GM12878 (cell line): ENCODE measurements around the gene PRKAR2B. TPM values are rescaled to one million over a fixed set of nuclear protein-coding genes. Genes with fewer than 3 reads are reported as not detected.
"Not testable (repeated sequence)": the region's sequence is repeated elsewhere in the genome, so short reads cannot be mapped to it uniquely, and the experiment has no call there.

ENCODE experiments used
- ATAC-seq: fragments of 200-7000 bp; cut with Tn5 transposase; 3 replicates; pipeline ENCODE4 v1.9.1; 2020; ENCODE audit warnings: mild to moderate bottlenecking, moderate library complexity
- BruUV-seq: library from RNA; stranded (reverse); fragments of 400-500 nt; replicated peaks from 2 replicates; lab custom pipeline; 2021; lab: Mats Ljungman, UMichigan
- CTCF ChIA-PET: fragments of 300-600 bp; sonication (Branson Sonifier 250); formaldehyde crosslinking; extraction: SDS; loops from one replicate; lab custom pipeline; 2021; ENCODE audit warnings: inconsistent platforms; lab: Yijun Ruan, JAX
- POLR2A ChIA-PET: fragments of 350-600 bp; formaldehyde crosslinking; extraction: SDS; loops from one replicate; lab custom pipeline; 2021; ENCODE audit warnings: inconsistent platforms; lab: Charles Lee
- RAD21 ChIA-PET: fragments of 300-600 bp; sonication (Branson Sonifier 250); formaldehyde crosslinking; loops from one replicate; lab custom pipeline; 2023; ENCODE audit warnings: antibody characterized with exemption; ENCODE audit not compliant: unreplicated experiment; lab: Charles Lee
- SMC1A ChIA-PET: fragments of 300-600 bp; sonication (Branson Sonifier 250); formaldehyde crosslinking; loops from one replicate; lab custom pipeline; 2023; ENCODE audit not compliant: unreplicated experiment, uncharacterized antibody; lab: Charles Lee
- DNase-seq: peaks from one replicate; pipeline ENCODE4 v3.0.0-alpha.2; 2011; ENCODE audit warnings: low read depth, low spot score
- FAIRE-seq: peaks from 3 replicates; lab custom pipeline; 2011; peaks lifted over from hg19 to GRCh38; lab: Jason Lieb, UNC
- H2AFZ ChIP-seq: 2 replicates; pipeline ENCODE4 v1.6.0; 2011; ENCODE audit warnings: low read depth, low read length, control low read depth; ENCODE audit not compliant: control insufficient read depth
- H3K27ac ChIP-seq: 2 replicates; pipeline ENCODE4 v1.5.1; 2011; ENCODE audit warnings: control low read depth; ENCODE audit not compliant: control insufficient read depth, insufficient read depth
- H3K27me3 ChIP-seq, 2 experiments: replicated peaks in 1 of 2; 2 replicates each; pipeline versions ENCODE4 v1.6.0 to v1.6.1; 2011; ENCODE audit warnings: low read length in 1 of 2; ENCODE audit not compliant: control insufficient read depth in 2 of 2, insufficient read depth in 2 of 2
- H3K36me3 ChIP-seq, 2 experiments: 2 replicates each; pipeline ENCODE4 v1.5.1; 2011; ENCODE audit warnings: low read length in 1 of 2; ENCODE audit not compliant: control insufficient read depth in 2 of 2, insufficient read depth in 2 of 2
- H3K4me1 ChIP-seq: 2 replicates; pipeline ENCODE4 v1.6.1; 2011; ENCODE audit warnings: mild to moderate bottlenecking, low read length, moderate library complexity, mixed read lengths; ENCODE audit not compliant: control insufficient read depth, insufficient read depth
- H3K4me2 ChIP-seq: 2 replicates; pipeline ENCODE4 v1.6.0; 2011; ENCODE audit warnings: control low read depth; ENCODE audit not compliant: control insufficient read depth, insufficient read depth
- H3K4me3 ChIP-seq: fragments of 200-600 bp; sonication (generic); 2 replicates; pipeline ENCODE4 v1.5.1; 2016
- H3K79me2 ChIP-seq: 2 replicates; pipeline ENCODE4 v1.6.0; 2011; ENCODE audit warnings: low read length; ENCODE audit not compliant: control insufficient read depth, insufficient read depth
- H3K9ac ChIP-seq: 2 replicates; pipeline ENCODE4 v1.8.0; 2011; ENCODE audit warnings: low read length, control low read depth, mixed read lengths; ENCODE audit not compliant: control insufficient read depth, insufficient read depth
- H3K9me3 ChIP-seq: replicated peaks from 3 replicates; pipeline ENCODE4 v1.5.1; 2011; ENCODE audit warnings: mild to moderate bottlenecking, low read length; ENCODE audit not compliant: control insufficient read depth, insufficient read depth
- H4K20me1 ChIP-seq: 2 replicates; pipeline ENCODE4 v1.6.0; 2011; ENCODE audit not compliant: control insufficient read depth, insufficient read depth
- WGBS: methylation state at CpG from one replicate; pipeline ENCODE4 v1.1.6; 2016; ENCODE audit warnings: low lambda C conversion rate; ENCODE audit not compliant: insufficient replicate concordance, insufficient coverage; ENCODE audit errors: missing lambda C conversion rate; 5-methylcytosine and 5-hydroxymethylcytosine counted together
- in situ Hi-C: fragments of 300-500 bp; cut with MboI; formaldehyde crosslinking; loops from 9 replicates; pipeline ENCODE4 v1.14.3; 2018; ENCODE audit warnings: mixed read lengths
- intact Hi-C: fragments of 100-400 bp; cut with micrococcal nuclease; formaldehyde crosslinking; loops from one replicate; pipeline ENCODE4 v1.14.2; 2022; ENCODE audit not compliant: unreplicated experiment
- polyA plus RNA-seq, 11 experiments: library from polyadenylated mRNA; depleted of rRNA in 4 of 11; unstranded in 6 of 11; stranded (reverse) in 5 of 11; fragments of >200 nt; fragmentation: Nextera tagmentation in 4 of 11; fragmentation: Illumina TruSeq in 1 of 11; extraction: Ambion mirVana in 4 of 11; extraction: Trizol in 1 of 11; gene quantifications; 1 replicate in 1 of 11; 2 replicates in 10 of 11; pipeline versions ENCODE4 v1.2.1 to v1.2.3, GENCODE V29; 2011 to 2016; ENCODE audit warnings: inconsistent platforms in 2 of 11, missing spikeins in 2 of 11, low read depth in 1 of 11
- total RNA-seq, 4 experiments: library from RNA; depleted of rRNA in 3 of 4; stranded (reverse); fragments of >200 nt in 3 of 4; fragmentation: Illumina TruSeq in 1 of 4; extraction: Trizol in 1 of 4; gene quantifications; 2 replicates each; pipeline versions ENCODE4 v1.2.1 to v1.2.3, GENCODE V29; 2013 to 2021
- TF ChIP-seq, protein P1 (sequence below): fragments of 450-650 bp; IDR thresholded peaks from 2 replicates; pipeline ENCODE4 v1.6.1; 2018; ENCODE audit warnings: mild to moderate bottlenecking, low read depth, moderate library complexity; ENCODE audit not compliant: partially characterized antibody

The PRKAR2B gene
- total and polyA plus RNA-seq, 10 of the 15 experiments (the other 5 are each of a cell fraction or from before 2014, with no cell fraction given): 0.01 to 0.18 (median 0.04) TPM; not detected in 4

GRCh38 chr7:107154826-107155225, 110.3 kb downstream of the PRKAR2B start (continued):
- TF ChIP-seq, protein P1, sequence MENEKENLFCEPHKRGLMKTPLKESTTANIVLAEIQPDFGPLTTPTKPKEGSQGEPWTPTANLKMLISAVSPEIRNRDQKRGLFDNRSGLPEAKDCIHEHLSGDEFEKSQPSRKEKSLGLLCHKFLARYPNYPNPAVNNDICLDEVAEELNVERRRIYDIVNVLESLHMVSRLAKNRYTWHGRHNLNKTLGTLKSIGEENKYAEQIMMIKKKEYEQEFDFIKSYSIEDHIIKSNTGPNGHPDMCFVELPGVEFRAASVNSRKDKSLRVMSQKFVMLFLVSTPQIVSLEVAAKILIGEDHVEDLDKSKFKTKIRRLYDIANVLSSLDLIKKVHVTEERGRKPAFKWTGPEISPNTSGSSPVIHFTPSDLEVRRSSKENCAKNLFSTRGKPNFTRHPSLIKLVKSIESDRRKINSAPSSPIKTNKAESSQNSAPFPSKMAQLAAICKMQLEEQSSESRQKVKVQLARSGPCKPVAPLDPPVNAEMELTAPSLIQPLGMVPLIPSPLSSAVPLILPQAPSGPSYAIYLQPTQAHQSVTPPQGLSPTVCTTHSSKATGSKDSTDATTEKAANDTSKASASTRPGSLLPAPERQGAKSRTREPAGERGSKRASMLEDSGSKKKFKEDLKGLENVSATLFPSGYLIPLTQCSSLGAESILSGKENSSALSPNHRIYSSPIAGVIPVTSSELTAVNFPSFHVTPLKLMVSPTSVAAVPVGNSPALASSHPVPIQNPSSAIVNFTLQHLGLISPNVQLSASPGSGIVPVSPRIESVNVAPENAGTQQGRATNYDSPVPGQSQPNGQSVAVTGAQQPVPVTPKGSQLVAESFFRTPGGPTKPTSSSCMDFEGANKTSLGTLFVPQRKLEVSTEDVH: no peak

DNA sequence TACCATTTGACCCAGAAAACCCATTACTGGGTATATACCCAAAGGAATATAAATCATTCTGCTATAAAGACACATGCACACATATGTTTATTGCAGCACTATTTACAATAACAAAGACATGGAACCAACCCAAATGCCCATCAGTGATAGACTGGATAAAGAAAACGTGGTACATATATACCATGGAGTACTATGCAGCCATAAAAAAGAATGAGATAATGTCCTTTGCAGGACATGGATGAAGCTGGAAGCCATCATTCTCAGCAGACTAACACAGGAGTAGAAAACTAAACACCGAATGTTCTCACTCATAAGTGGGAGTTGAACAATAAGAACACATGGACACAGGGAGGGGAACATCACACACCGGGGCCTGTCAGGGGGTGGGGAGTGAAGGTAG, 111.2 kb downstream of the PRKAR2B start:
- H3K27me3 ChIP-seq, ATAC-seq, CTCF ChIA-PET, BruUV-seq, H3K9me3 ChIP-seq, in situ Hi-C loops, H4K20me1 ChIP-seq, H3K36me3 ChIP-seq, DNase-seq, RAD21 ChIA-PET, H3K79me2 ChIP-seq, H2AFZ ChIP-seq, H3K4me2 ChIP-seq, FAIRE-seq, H3K4me1 ChIP-seq, H3K4me3 ChIP-seq, H3K9ac ChIP-seq, H3K27ac ChIP-seq, POLR2A ChIA-PET: not testable (repeated sequence)
- SMC1A ChIA-PET: interaction anchor here (1.3 kb wide), 1 partner anchor 8 kb away, joined by 4 read pairs; no protein-coding TSS in a partner anchor
- intact Hi-C loops: loop anchor here (10.0 kb wide), 2 partner anchors 491 to 981 kb away; partner anchors contain the start of gene CCDC71L
- WGBS: 50% methylated on average over 3 of the region's 3 CpGs
